PC-9 (cell line): ENCODE measurements around the gene ZBTB4. TPM values are rescaled to one million over a fixed set of nuclear protein-coding genes. Genes with fewer than 3 reads are reported as not detected.

Source experiments
- BruUV-seq: library from RNA; stranded (reverse); fragments of 400-500 nt; replicated peaks from 2 replicates; lab custom pipeline; 2021; lab: Mats Ljungman, UMichigan
- CTCF ChIA-PET: fragments of 300-600 bp; sonication (Branson Sonifier 250); formaldehyde crosslinking; loops from one replicate; lab custom pipeline; 2022; ENCODE audit warnings: antibody characterized with exemption; lab: Charles Lee
- POLR2A ChIA-PET: fragments of 300-600 bp; sonication (Branson Sonifier 250); formaldehyde crosslinking; loops from one replicate; lab custom pipeline; 2022; ENCODE audit warnings: antibody characterized with exemption; ENCODE audit not compliant: unreplicated experiment; lab: Charles Lee
- DNase-seq, 2 experiments: peaks; one replicate each; pipeline versions ENCODE4 v3.0.0 to v3.0.0-alpha.2; 2015 to 2022; ENCODE audit warnings: mixed read lengths in 1 of 2
- H2AFZ ChIP-seq: fragments of 200-600 bp; sonication (generic); 2 replicates; pipeline ENCODE4 v1.8.1; 2017; ENCODE audit warnings: antibody characterized with exemption
- H3F3A ChIP-seq: fragments of 200-600 bp; sonication (generic); 2 replicates; pipeline ENCODE4 v1.8.1; 2017; ENCODE audit warnings: antibody characterized with exemption, mild to moderate bottlenecking, low read depth; ENCODE audit not compliant: insufficient read depth
- H3K27ac ChIP-seq: fragments of 200-600 bp; sonication (generic); 2 replicates; pipeline ENCODE4 v1.6.1; 2016; ENCODE audit warnings: mixed run types
- H3K27me3 ChIP-seq: fragments of 200-600 bp; sonication (generic); 2 replicates; pipeline ENCODE4 v1.6.1; 2016; ENCODE audit warnings: low read depth, mixed run types; ENCODE audit not compliant: insufficient read depth
- H3K36me3 ChIP-seq: fragments of 200-600 bp; sonication (generic); 2 replicates; pipeline ENCODE4 v1.6.1; 2016; ENCODE audit warnings: low read depth, mixed run types
- H3K4me1 ChIP-seq: fragments of 200-600 bp; sonication (generic); replicated peaks from 2 replicates; pipeline ENCODE4 v1.6.1; 2016; ENCODE audit warnings: mixed run types; ENCODE audit not compliant: insufficient read depth
- H3K4me2 ChIP-seq: fragments of 200-600 bp; sonication (generic); 2 replicates; pipeline ENCODE4 v1.6.1; 2017; ENCODE audit warnings: mixed run types
- H3K4me3 ChIP-seq: fragments of 200-600 bp; sonication (generic); 2 replicates; pipeline ENCODE4 v1.6.1; 2016; ENCODE audit warnings: mixed run types
- H3K79me2 ChIP-seq: fragments of 200-600 bp; sonication (generic); 2 replicates; pipeline ENCODE4 v1.6.1; 2017; ENCODE audit warnings: low read depth, mixed run types
- H3K9me2 ChIP-seq: fragments of 200-600 bp; sonication (generic); 2 replicates; pipeline ENCODE4 v1.8.1; 2017; ENCODE audit warnings: mild to moderate bottlenecking; ENCODE audit not compliant: insufficient read depth
- H3K9me3 ChIP-seq: fragments of 200-600 bp; sonication (generic); 2 replicates; pipeline ENCODE4 v1.8.1; 2016; ENCODE audit warnings: low read depth; ENCODE audit not compliant: insufficient read depth
- H4K20me1 ChIP-seq: fragments of 200-600 bp; sonication (generic); 2 replicates; pipeline ENCODE4 v1.8.1; 2017; ENCODE audit not compliant: insufficient read depth
- EZH2 ChIP-seq: fragments of 200-600 bp; sonication (generic); IDR thresholded peaks from 2 replicates; pipeline ENCODE4 v1.8.0; 2017; ENCODE audit warnings: antibody characterized with exemption, low read depth
- intact Hi-C: fragments of 100-400 bp; cut with micrococcal nuclease; formaldehyde crosslinking; loops from one replicate; pipeline ENCODE4 v1.10.0; 2022; ENCODE audit not compliant: unreplicated experiment
- total RNA-seq: library from RNA; stranded (reverse); gene quantifications from 2 replicates; pipeline ENCODE4 v1.2.3, GENCODE V29; 2021
- TF ChIP-seq, protein P1 (sequence below): fragments of 200-600 bp; sonication (generic); conservative IDR thresholded peaks from 2 replicates; pipeline ENCODE4 v1.6.1; 2017; ENCODE audit warnings: mixed run types, antibody characterized with exemption, mild to moderate bottlenecking, moderate library complexity

Gene ZBTB4
- total RNA-seq, 1 experiment from 2014 or later = 54.0 TPM

DNA sequence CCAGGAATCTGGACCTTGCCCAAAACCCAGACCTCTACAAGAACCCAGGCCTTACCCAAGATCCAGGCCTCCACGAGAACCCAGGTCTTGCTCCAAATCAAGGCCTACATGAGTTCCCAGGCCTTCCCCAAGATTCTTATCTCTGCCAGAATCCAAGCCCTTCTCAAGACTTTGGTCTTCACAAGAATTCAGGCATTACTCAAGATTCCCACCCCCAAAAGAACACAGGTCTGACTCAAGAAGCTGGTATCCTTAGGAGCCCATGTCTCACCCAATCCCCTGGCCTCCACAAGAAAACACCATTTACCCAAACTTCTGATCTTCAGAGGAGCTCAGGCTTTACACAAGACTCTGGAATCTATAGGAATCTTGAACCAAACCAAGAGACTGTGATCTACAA is 48.2 kb downstream of the ZBTB4 start:
- CTCF ChIA-PET = no interaction called here
- H3F3A ChIP-seq = peaks cover 9% of the 10 kb centered on the region; the same call in 1 of the 2 replicates
- H3K79me2 ChIP-seq = peaks cover 2% of the 10 kb centered on the region; the same call in 1 of the 2 replicates
- TF ChIP-seq, protein P1, sequence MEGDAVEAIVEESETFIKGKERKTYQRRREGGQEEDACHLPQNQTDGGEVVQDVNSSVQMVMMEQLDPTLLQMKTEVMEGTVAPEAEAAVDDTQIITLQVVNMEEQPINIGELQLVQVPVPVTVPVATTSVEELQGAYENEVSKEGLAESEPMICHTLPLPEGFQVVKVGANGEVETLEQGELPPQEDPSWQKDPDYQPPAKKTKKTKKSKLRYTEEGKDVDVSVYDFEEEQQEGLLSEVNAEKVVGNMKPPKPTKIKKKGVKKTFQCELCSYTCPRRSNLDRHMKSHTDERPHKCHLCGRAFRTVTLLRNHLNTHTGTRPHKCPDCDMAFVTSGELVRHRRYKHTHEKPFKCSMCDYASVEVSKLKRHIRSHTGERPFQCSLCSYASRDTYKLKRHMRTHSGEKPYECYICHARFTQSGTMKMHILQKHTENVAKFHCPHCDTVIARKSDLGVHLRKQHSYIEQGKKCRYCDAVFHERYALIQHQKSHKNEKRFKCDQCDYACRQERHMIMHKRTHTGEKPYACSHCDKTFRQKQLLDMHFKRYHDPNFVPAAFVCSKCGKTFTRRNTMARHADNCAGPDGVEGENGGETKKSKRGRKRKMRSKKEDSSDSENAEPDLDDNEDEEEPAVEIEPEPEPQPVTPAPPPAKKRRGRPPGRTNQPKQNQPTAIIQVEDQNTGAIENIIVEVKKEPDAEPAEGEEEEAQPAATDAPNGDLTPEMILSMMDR = no peak
- no peak for TF ChIP-seq EZH2
- no peak overlapping the region for H3K4me3 ChIP-seq
- no peaks in the 10 kb centered on the region for H3K36me3 ChIP-seq
- H3K4me1 ChIP-seq = 0 out of 2 replicates have a peak, but pooled peaks cover 1% of the 10 kb centered on the region
- H4K20me1 ChIP-seq = no peaks in the 10 kb centered on the region
- H3K9me3 ChIP-seq = no peaks in the 10 kb centered on the region
- DNase-seq = no peak
- BruUV-seq = no TSS peak
- H3K27me3 ChIP-seq = no peaks in the 10 kb centered on the region
- intact Hi-C loops = no loop called here
- no peak overlapping the region for H2AFZ ChIP-seq
- H3K4me2 ChIP-seq = no peak overlapping the region
- POLR2A ChIA-PET = no interaction called here
- H3K9me2 ChIP-seq = no peaks in the 10 kb centered on the region
- H3K27ac ChIP-seq = no peak overlapping the region

DNA sequence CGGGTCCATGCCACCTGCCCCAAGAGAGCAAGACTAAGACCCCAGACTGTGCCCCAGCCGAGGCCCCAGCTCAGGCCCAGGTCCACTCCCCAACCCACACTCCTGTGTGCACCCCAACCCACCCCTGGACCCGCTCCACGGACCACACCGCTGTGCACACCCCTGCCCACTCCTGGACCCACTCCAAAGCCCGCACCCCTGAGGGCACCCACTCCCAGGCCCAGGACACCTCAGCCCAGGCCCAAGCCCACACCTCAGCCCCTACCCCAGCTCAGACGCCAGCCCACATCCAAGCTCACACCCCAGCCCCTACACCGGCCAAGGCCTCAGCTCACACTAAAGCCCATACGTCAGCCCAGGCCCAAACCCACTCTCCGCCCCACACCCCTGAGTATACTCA is 49.7 kb downstream of the ZBTB4 start:
- no peak overlapping the region for H3K4me3 ChIP-seq

DNA sequence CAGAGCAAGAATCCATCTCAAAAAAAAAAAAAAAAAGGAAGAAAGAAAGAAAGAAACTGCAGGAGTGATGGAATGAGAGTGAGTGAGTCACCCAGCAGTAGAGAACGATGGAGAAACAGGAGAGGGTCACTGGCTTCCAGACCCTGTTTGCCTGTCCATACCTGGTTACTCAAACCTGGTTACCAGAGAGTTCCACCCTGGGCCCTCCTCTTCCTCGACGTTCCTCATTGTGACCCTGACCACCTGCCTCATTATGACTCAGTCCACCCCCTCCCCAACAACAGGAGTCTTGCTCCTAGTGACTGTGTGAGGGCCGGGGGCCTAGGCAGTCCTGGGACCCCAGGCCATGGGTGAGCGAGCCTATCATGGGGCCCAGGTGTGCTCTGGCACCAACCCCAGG is 50.9 kb downstream of the ZBTB4 start, which contains the start of gene SPEM3:
Gene SPEM3 (plus strand): TSS at position 301 of the 400 bp plus-strand sequence. CDS start 46 bp downstream, at position 347.
- H3K9me3 ChIP-seq = no peaks in the 10 kb centered on the region
- no peaks in the 10 kb centered on the region for H4K20me1 ChIP-seq
- H3K4me1 ChIP-seq = no peaks in the 10 kb centered on the region
- H3K79me2 ChIP-seq = no peaks in the 10 kb centered on the region
- intact Hi-C loops = no loop called here
- DNase-seq = no peak
- no peak for TF ChIP-seq EZH2
- TF ChIP-seq, protein P1 = no peak
- no peaks in the 10 kb centered on the region for H3K27me3 ChIP-seq
- POLR2A ChIA-PET = no interaction called here
- no peak within 1 kb of the TSS for H3K27ac ChIP-seq
- no peak within 1 kb of the TSS for H3K4me3 ChIP-seq
- CTCF ChIA-PET = no interaction called here
- H3K9me2 ChIP-seq = no peaks in the 10 kb centered on the region
- no peak within 1 kb of the TSS for H3K4me2 ChIP-seq
- BruUV-seq = no TSS peak
- H2AFZ ChIP-seq = no peak within 1 kb of the TSS
- no peaks in the 10 kb centered on the region for H3K36me3 ChIP-seq
- H3F3A ChIP-seq = no peaks in the 10 kb centered on the region

More for the DNA sequence above, 49.7 kb downstream of the ZBTB4 start:
- ChIA-PET POLR2A (no interaction called here), CTCF (no interaction called here)
- no peaks in the 10 kb centered on the region for H3K79me2 ChIP-seq
- H3K9me3 ChIP-seq = no peaks in the 10 kb centered on the region
- TF ChIP-seq EZH2 = no peak
- TF ChIP-seq, protein P1 = no peak
- no peak overlapping the region for H3K27ac ChIP-seq
- no peaks in the 10 kb centered on the region for H3K36me3 ChIP-seq
- intact Hi-C loops = no loop called here
- H4K20me1 ChIP-seq = no peaks in the 10 kb centered on the region
- DNase-seq = no peak
- H3K9me2 ChIP-seq = no peaks in the 10 kb centered on the region
- H3K4me2 ChIP-seq = no peak overlapping the region
- no TSS peak for BruUV-seq
- H3F3A ChIP-seq = no peaks in the 10 kb centered on the region
- H3K27me3 ChIP-seq = no peaks in the 10 kb centered on the region
- H2AFZ ChIP-seq = no peak overlapping the region
- no peaks in the 10 kb centered on the region for H3K4me1 ChIP-seq
